Ovary (tissue), 9 donors: ENCODE data around the gene RAP2A. TPM values are rescaled to one million over a fixed set of nuclear protein-coding genes. Genes with fewer than 3 reads are reported as not detected.

Source experiments
- DNase-seq, 5 donors: peaks; one replicate each; pipeline ENCODE4 v3.0.0-alpha.2; 2019 to 2020
- H3K27ac ChIP-seq, 2 donors: fragments of 200-600 bp; one replicate each; pipeline versions ENCODE4 v1.5.1 to v1.8.0; 2019 to 2022
- H3K27me3 ChIP-seq: fragments of 200-600 bp; one replicate; pipeline ENCODE4 v1.8.0; 2022
- H3K36me3 ChIP-seq: fragments of 200-600 bp; sonication (generic); one replicate; pipeline ENCODE4 v1.5.1; 2019
- H3K4me1 ChIP-seq: one replicate; pipeline ENCODE4 v1.8.1; 2013; ENCODE audit warnings: mild to moderate bottlenecking, moderate library complexity; ENCODE audit not compliant: insufficient read depth
- H3K4me3 ChIP-seq: fragments of 200-600 bp; sonication (generic); one replicate; pipeline ENCODE4 v1.5.1; 2017
- H3K9me3 ChIP-seq, 2 donors: fragments of 200-600 bp in 1 of 2; sonication (generic) in 1 of 2; one replicate each; pipeline versions ENCODE4 v1.5.1 to v1.8.1; 2013 to 2019; ENCODE audit warnings: mild to moderate bottlenecking in 1 of 2, moderate library complexity in 1 of 2
- EP300 ChIP-seq: sonication (generic); formaldehyde crosslinking; IDR thresholded peaks from one replicate; pipeline ENCODE4 v1.6.1; 2017; ENCODE audit warnings: antibody characterized with exemption
- POLR2A ChIP-seq: fragments of 450-650 bp; IDR thresholded peaks from one replicate; pipeline ENCODE4 v1.6.1; 2017; ENCODE audit warnings: antibody characterized with exemption, mild to moderate bottlenecking, moderate library complexity
- WGBS, 3 donors: extraction: QIAGEN DNeasy Blood & Tissue Kit in 1 of 3; methylation state at CpG; one replicate each; pipeline versions ENCODE4 v1.1.5 to v1.1.7; 2013 to 2017; 5-methylcytosine and 5-hydroxymethylcytosine counted together
- intact Hi-C, 4 donors: fragments of 100-400 bp; cut with DNase I; formaldehyde crosslinking; loops; one replicate each; pipeline versions ENCODE4 v1.11.0 to v1.15.1; 2022 to 2023
- polyA plus RNA-seq, 2 donors: library from polyadenylated mRNA; stranded (reverse); fragments of 200-250 nt in 1 of 2; fragments of 350-450 nt in 1 of 2; fragmentation: Illumina TruSeq in 1 of 2; extraction: RNeasy Lipid Tissue Mini Kit (QIAGEN cat#74804) in 1 of 2; gene quantifications; one replicate each; pipeline ENCODE4 v1.2.3, GENCODE V29; 2013 to 2014
- total RNA-seq, 7 donors: library from RNA; depleted of rRNA in 2 of 7; stranded (reverse); fragments of >200 nt in 2 of 7; fragmentation: NEBNext Ultra II Directional in 3 of 7; extraction: Animal tissue kit (Norgen Biotek cat#: 25700) in 3 of 7; gene quantifications; one replicate each; pipeline versions ENCODE4 v1.1.0 to v1.2.4, GENCODE V29; 2016 to 2023
- TF ChIP-seq, protein P1 (sequence below), 3 donors: fragments of 450-650 bp in 2 of 3; fragments of 200-600 bp in 1 of 3; IDR thresholded peaks; one replicate each; pipeline versions ENCODE4 v1.5.1 to v1.8.0; 2016 to 2022; ENCODE audit warnings: antibody characterized with exemption in 3 of 3, mild to moderate bottlenecking in 1 of 3
- donor health status: DM: no; HTN: no; CAD: no; lungs with moderate emphysema.
- donor health status: DM: no; HTN: no; CAD: no.
- donor health status: Bipolar disorder and iron deficiency.
- donor health status: DM: yes; HTN: yes; CAD: no.
- donor health status: DM: no; HTN: no; CAD: no.
- donor health status: DM: yes; HTN: yes; CAD: no.

RAP2A gene
- total and polyA plus RNA-seq, 9 donors, result 6.6 to 23.1 (median 13.6) TPM

DNA sequence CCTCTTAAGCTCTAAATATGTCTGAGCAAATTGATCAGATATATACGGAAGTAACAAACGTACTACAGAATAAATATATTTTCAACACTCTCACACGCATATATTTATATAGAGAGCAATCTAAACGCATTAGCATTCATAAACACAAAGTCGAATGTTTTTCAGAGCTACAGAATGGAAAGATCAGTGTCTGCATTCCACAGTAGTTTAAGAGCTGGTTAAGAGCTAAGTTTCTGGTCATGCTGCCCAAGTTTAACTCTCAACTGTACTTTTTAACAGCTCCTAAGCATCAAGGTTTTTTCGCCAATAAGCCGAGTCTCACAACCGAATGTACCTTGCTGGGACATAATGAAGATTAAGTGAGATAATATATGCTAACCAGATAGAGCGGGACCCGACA, 36.7 kb upstream of the RAP2A start:
- Histone ChIP-seq H3K9me3 (no peaks in the 10 kb centered on the region), H3K36me3 (no peaks in the 10 kb centered on the region), H3K4me1 (no peaks in the 10 kb centered on the region), H3K4me3 (no peak overlapping the region), H3K27ac (no peak overlapping the region), H3K27me3 (no peaks in the 10 kb centered on the region)
- WGBS, 3 donors, result 50 to 78% (median 69%) methylated on average over 10 of the region's 10 CpGs
- intact Hi-C loops, result no loop called here
- DNase-seq, result no peak
- TF ChIP-seq EP300 (no peak), POLR2A (no peak)
- TF ChIP-seq, protein P1, sequence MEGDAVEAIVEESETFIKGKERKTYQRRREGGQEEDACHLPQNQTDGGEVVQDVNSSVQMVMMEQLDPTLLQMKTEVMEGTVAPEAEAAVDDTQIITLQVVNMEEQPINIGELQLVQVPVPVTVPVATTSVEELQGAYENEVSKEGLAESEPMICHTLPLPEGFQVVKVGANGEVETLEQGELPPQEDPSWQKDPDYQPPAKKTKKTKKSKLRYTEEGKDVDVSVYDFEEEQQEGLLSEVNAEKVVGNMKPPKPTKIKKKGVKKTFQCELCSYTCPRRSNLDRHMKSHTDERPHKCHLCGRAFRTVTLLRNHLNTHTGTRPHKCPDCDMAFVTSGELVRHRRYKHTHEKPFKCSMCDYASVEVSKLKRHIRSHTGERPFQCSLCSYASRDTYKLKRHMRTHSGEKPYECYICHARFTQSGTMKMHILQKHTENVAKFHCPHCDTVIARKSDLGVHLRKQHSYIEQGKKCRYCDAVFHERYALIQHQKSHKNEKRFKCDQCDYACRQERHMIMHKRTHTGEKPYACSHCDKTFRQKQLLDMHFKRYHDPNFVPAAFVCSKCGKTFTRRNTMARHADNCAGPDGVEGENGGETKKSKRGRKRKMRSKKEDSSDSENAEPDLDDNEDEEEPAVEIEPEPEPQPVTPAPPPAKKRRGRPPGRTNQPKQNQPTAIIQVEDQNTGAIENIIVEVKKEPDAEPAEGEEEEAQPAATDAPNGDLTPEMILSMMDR (IDR thresholded peaks at IDR 0.05), result no peak

DNA sequence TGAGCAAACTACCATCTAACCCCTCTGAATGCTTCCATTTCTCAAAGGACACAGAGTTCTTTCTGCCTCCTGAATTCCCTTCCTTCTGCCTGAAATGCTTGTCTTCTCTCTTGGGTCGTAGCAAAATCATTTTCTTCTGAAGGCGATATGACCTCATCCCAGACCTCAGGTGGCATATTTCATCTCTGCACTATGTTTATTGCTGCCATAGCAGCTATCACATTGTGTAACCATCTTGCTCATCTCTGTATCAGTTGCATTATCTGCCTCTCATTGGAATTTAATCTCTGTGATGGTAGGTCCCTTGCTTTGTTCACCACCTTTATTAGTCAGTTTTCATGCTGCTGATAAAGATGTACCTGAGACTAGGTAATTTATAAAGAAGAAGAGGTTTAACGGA, 32.5 kb upstream of the RAP2A start:
- no peak overlapping the region for H3K4me3 ChIP-seq
- no peaks in the 10 kb centered on the region for H3K27me3 ChIP-seq
- no peaks in the 10 kb centered on the region for H3K4me1 ChIP-seq
- DNase-seq, result no peak
- no peak overlapping the region for H3K27ac ChIP-seq
- TF ChIP-seq, protein P1 (IDR thresholded peaks at IDR 0.05), result no peak
- no peak for TF ChIP-seq POLR2A
- TF ChIP-seq EP300, result no peak
- no peaks in the 10 kb centered on the region for H3K9me3 ChIP-seq
- 64 to 78% (median 74%) methylated on average over 3 of the region's 3 CpGs for WGBS, 3 donors
- H3K36me3 ChIP-seq, result no peaks in the 10 kb centered on the region
- intact Hi-C loops, result no loop called here

DNA sequence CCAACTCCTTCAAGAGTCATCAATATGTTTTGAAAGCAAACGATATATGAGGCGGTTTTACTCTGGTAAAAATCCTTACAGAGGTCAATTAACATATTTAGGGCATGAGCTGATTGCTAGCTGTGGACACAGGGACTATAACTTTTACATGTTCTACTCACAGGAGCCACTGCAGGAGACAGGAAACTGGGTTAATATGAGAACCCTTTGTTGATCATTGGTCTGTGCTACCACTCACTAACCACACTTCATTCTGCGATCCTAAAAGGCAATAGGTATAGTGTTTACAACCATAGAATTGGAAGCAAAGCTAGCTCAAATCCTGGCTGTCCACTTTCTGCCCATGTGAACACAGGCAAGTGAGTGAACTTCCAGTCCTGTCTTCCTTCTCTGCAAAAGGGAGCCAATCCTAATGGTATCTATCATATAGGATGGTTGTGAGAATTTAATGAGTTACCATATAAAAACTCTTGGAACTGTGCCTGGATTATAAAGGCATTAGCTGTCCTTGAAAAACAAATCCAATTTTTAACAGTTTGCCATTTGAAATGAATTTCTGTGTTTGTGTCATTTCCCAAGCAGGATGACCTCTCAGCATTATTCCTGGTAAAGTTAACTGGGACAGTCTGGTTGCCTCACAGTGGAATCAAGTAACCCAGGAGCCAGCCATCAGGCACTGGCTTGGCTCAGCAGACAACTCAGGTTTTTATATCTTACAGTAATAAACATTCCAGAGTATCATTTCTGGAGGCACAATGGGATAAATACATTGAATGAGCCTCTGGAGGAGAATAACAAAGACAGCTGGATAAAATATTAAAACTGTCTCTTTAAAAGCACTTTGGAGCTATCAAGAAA, 29.8 kb upstream of the RAP2A start:
- no peaks in the 10 kb centered on the region for H3K27me3 ChIP-seq
- no peaks in the 10 kb centered on the region for H3K36me3 ChIP-seq
- H3K4me3 ChIP-seq, result no peak overlapping the region
- H3K27ac ChIP-seq, result no peak overlapping the region
- H3K4me1 ChIP-seq, result no peaks in the 10 kb centered on the region
- 76 to 84% (median 83%) methylated on average over 3 of the region's 3 CpGs for WGBS, 3 donors
- DNase-seq, result no peak
- intact Hi-C loops, result no loop called here
- no peaks in the 10 kb centered on the region for H3K9me3 ChIP-seq
- TF ChIP-seq EP300, result no peak

DNA sequence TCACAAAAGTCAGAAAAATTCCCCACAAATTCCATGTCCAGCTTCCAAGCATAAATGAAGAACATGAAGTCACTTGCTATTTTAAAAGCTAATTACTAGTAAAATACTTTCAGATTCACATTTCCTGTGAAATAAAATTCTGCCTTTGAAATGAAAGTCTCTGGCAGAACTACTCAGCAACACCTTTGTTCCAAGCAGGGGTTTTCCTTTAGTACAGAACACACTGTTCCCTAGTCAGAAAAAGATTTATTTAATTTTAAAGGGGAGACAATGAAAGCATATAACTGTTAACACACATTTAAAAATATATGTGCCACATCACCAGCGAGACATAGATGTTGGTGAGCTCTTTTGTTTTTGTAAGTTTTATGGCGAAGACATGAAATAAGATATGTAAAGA, 26.4 kb upstream of the RAP2A start:
- TF ChIP-seq, protein P1 (IDR thresholded peaks at IDR 0.05), result no peak
- no peak for TF ChIP-seq EP300
- no peak for TF ChIP-seq POLR2A
- intact Hi-C loops, result no loop called here
- no peaks in the 10 kb centered on the region for H3K36me3 ChIP-seq
- no peak for DNase-seq
- H3K9me3 ChIP-seq, result no peaks in the 10 kb centered on the region
- no peaks in the 10 kb centered on the region for H3K27me3 ChIP-seq
- H3K27ac ChIP-seq, result no peak overlapping the region
- H3K4me3 ChIP-seq, result no peak overlapping the region
- WGBS, 3 donors, result 66 to 79% (median 78%) methylated on average over 2 of the region's 2 CpGs
- no peaks in the 10 kb centered on the region for H3K4me1 ChIP-seq

DNA sequence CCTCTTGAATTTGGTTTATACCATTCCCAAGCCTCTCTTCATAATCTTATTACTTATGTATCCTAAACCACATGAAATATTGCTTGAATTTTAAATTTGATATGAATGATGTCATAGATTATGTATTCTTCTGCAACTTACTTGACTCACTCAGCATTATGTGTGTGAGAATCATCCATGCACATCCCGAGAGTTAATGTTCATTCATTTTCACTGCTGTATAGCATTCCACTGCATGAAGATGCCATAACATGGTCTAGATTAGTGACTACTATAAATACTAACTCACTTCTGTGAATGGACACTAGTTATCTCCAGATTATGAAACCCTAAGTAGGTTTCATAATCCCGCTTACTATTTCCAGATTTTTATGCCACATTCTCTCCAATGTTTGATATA, 25.0 kb upstream of the RAP2A start:
- Histone ChIP-seq H3K4me3 (no peak overlapping the region), H3K9me3 (no peaks in the 10 kb centered on the region), H3K4me1 (no peaks in the 10 kb centered on the region), H3K27me3 (no peaks in the 10 kb centered on the region), H3K27ac (no peak overlapping the region), H3K36me3 (no peaks in the 10 kb centered on the region)
- TF ChIP-seq EP300, result no peak
- no peak for TF ChIP-seq POLR2A
- TF ChIP-seq, protein P1 (IDR thresholded peaks at IDR 0.05), result no peak
- intact Hi-C loops, result no loop called here
- WGBS, 3 donors, result 93 to 96% (median 93%) methylated on average over 2 of the region's 2 CpGs
- DNase-seq, result no peak
